GM23338 (cell line): ENCODE measurements around the gene TCF7L1. TPM values are rescaled to one million over a fixed set of nuclear protein-coding genes. Genes with fewer than 3 reads are reported as not detected.

Source experiments
- ATAC-seq: fragments of 200-7000 bp; cut with Tn5 transposase; 3 replicates; pipeline ENCODE4 v1.9.1; 2020
- DNase-seq: peaks from one replicate; pipeline ENCODE4 v3.0.0-alpha.2; 2015; ENCODE audit warnings: low spot score
- H2AFZ ChIP-seq: fragments of 200-600 bp; sonication (generic); 2 replicates; pipeline ENCODE4 v1.8.0; 2016; ENCODE audit warnings: antibody characterized with exemption, mild to moderate bottlenecking, moderate library complexity
- H3F3A ChIP-seq: fragments of 200-600 bp; sonication (generic); replicated peaks from 2 replicates; pipeline ENCODE4 v1.8.0; 2017; ENCODE audit warnings: antibody characterized with exemption, mixed run types, low read depth
- H3K27ac ChIP-seq: fragments of 200-600 bp; sonication (generic); 2 replicates; pipeline ENCODE4 v1.6.1; 2016; ENCODE audit warnings: low read depth
- H3K27me3 ChIP-seq: fragments of 200-600 bp; sonication (generic); 2 replicates; pipeline ENCODE4 v1.8.0; 2016; ENCODE audit warnings: mild to moderate bottlenecking, mixed run types, moderate library complexity; ENCODE audit not compliant: insufficient read depth
- H3K36me3 ChIP-seq: fragments of 200-600 bp; sonication (generic); 2 replicates; pipeline ENCODE4 v1.8.0; 2016; ENCODE audit warnings: mild to moderate bottlenecking; ENCODE audit not compliant: insufficient read depth
- H3K4me1 ChIP-seq: fragments of 200-600 bp; sonication (generic); 2 replicates; pipeline ENCODE4 v1.8.0; 2016; ENCODE audit warnings: mild to moderate bottlenecking, moderate library complexity; ENCODE audit not compliant: insufficient read depth
- H3K4me2 ChIP-seq: fragments of 200-600 bp; sonication (generic); 2 replicates; pipeline ENCODE4 v1.7.1; 2017; ENCODE audit warnings: mixed run types
- H3K4me3 ChIP-seq: fragments of 200-600 bp; sonication (generic); 2 replicates; pipeline ENCODE4 v1.6.1; 2016; ENCODE audit warnings: mixed run types
- H3K79me2 ChIP-seq: fragments of 200-600 bp; sonication (generic); replicated peaks from 2 replicates; pipeline ENCODE4 v1.8.0; 2017; ENCODE audit warnings: mild to moderate bottlenecking; ENCODE audit not compliant: insufficient read depth
- H3K9me2 ChIP-seq: fragments of 200-600 bp; sonication (generic); 2 replicates; pipeline ENCODE4 v1.8.0; 2017; ENCODE audit not compliant: insufficient read depth
- H4K20me1 ChIP-seq: fragments of 200-600 bp; sonication (generic); replicated peaks from 2 replicates; pipeline ENCODE4 v1.8.0; 2017; ENCODE audit warnings: mild to moderate bottlenecking; ENCODE audit not compliant: insufficient read depth
- H3K27ac Mint-ChIP-seq: 2 replicates; pipeline ENCODE4 v1.8.0; 2020; ENCODE audit warnings: inconsistent platforms, mild to moderate bottlenecking, moderate library complexity, mixed read lengths
- H3K27me3 Mint-ChIP-seq: 3 replicates; pipeline ENCODE4 v1.8.0; 2022; ENCODE audit warnings: low read depth, mild to moderate bottlenecking, moderate library complexity, mixed read lengths, inconsistent platforms; ENCODE audit not compliant: insufficient read depth, poor library complexity
- H3K36me3 Mint-ChIP-seq: 3 replicates; pipeline ENCODE4 v1.8.0; 2021; ENCODE audit warnings: low read depth, mild to moderate bottlenecking, inconsistent platforms, moderate library complexity, mixed read lengths
- H3K4me1 Mint-ChIP-seq: 3 replicates; pipeline ENCODE4 v1.8.0; 2020; ENCODE audit warnings: mild to moderate bottlenecking, inconsistent platforms, mixed read lengths
- H3K4me3 Mint-ChIP-seq: 3 replicates; pipeline ENCODE4 v1.8.0; 2021; ENCODE audit warnings: moderate library complexity, mild to moderate bottlenecking, inconsistent platforms, mixed read lengths
- H3K9me3 Mint-ChIP-seq: 3 replicates; pipeline ENCODE4 v1.8.0; 2020; ENCODE audit warnings: moderate library complexity, mild to moderate bottlenecking, inconsistent platforms, mixed read lengths
- CREB1 ChIP-seq: fragments of 250-450 bp; sonication (Bioruptor Pico); IDR thresholded peaks from 2 replicates; pipeline ENCODE4 v1.5.0; 2020; ENCODE audit warnings: low read depth, mild to moderate bottlenecking, moderate library complexity
- CTCF ChIP-seq, 2 experiments: fragments of 200-600 bp in 1 of 2; sonication (generic) in 1 of 2; conservative IDR thresholded peaks; 2 replicates each; pipeline versions ENCODE4 v1.5.1 to v1.6.1; 2016 to 2017; ENCODE audit warnings: antibody characterized with exemption in 2 of 2, low read depth in 2 of 2, mild to moderate bottlenecking in 2 of 2, moderate library complexity in 1 of 2
- ETS1 ChIP-seq: IDR thresholded peaks from 2 replicates; pipeline ENCODE4 v1.6.1; 2016; ENCODE audit warnings: antibody characterized with exemption
- EZH2 ChIP-seq: fragments of 200-600 bp; sonication (generic); IDR thresholded peaks from one replicate; pipeline ENCODE4 v1.8.0; 2017; ENCODE audit warnings: antibody characterized with exemption, mild to moderate bottlenecking, low read depth; ENCODE audit not compliant: unreplicated experiment
- EZH2phosphoT487 ChIP-seq: fragments of 200-600 bp; sonication (generic); IDR thresholded peaks from one replicate; pipeline ENCODE4 v1.8.1; 2018; ENCODE audit warnings: antibody characterized with exemption; ENCODE audit not compliant: unreplicated experiment
- JUNB ChIP-seq: IDR thresholded peaks from one replicate; pipeline ENCODE4 v1.6.1; 2016; ENCODE audit warnings: antibody characterized with exemption; ENCODE audit not compliant: unreplicated experiment
- NANOG ChIP-seq: IDR thresholded peaks from 2 replicates; pipeline ENCODE4 v1.6.1; 2016; ENCODE audit warnings: antibody characterized with exemption, borderline replicate concordance
- POLR2AphosphoS5 ChIP-seq: IDR thresholded peaks from 2 replicates; pipeline ENCODE4 v1.6.1; 2016; ENCODE audit warnings: antibody characterized with exemption, low read depth
- REST ChIP-seq: IDR thresholded peaks from one replicate; pipeline ENCODE4 v1.6.1; 2018; ENCODE audit warnings: antibody characterized with exemption; ENCODE audit not compliant: unreplicated experiment
- STAT1 ChIP-seq: IDR thresholded peaks from one replicate; pipeline ENCODE4 v1.6.1; 2016; ENCODE audit warnings: antibody characterized with exemption; ENCODE audit not compliant: unreplicated experiment
- ZNF114 ChIP-seq: fragments of 250-450 bp; sonication (Bioruptor Pico); IDR thresholded peaks from 2 replicates; pipeline ENCODE4 v1.5.0; 2020; ENCODE audit warnings: mild to moderate bottlenecking, moderate library complexity
- ZNF331 ChIP-seq: fragments of 250-450 bp; sonication (Bioruptor Pico); IDR thresholded peaks from 2 replicates; pipeline ENCODE4 v1.5.0; 2020; ENCODE audit warnings: low read depth, mild to moderate bottlenecking, moderate library complexity
- ZNF462 ChIP-seq: fragments of 250-450 bp; sonication (Bioruptor Pico); IDR thresholded peaks from 2 replicates; pipeline ENCODE4 v1.5.0; 2020; ENCODE audit warnings: mild to moderate bottlenecking, moderate library complexity
- polyA plus RNA-seq: library from polyadenylated mRNA; unstranded; fragments of >200 nt; fragmentation: Nextera tagmentation; extraction: Ambion mirVana; gene quantifications from 2 replicates; pipeline ENCODE4 v1.2.1, GENCODE V29; 2016
- total RNA-seq: library from RNA; depleted of rRNA; stranded (reverse); fragments of >200 nt; shearing (Covaris generic); gene quantifications from 2 replicates; pipeline ENCODE4 v1.2.3, GENCODE V29; 2014

TCF7L1 gene
- total and polyA plus RNA-seq, 2 experiments from 2014 or later, result 47.3 to 101 TPM

DNA sequence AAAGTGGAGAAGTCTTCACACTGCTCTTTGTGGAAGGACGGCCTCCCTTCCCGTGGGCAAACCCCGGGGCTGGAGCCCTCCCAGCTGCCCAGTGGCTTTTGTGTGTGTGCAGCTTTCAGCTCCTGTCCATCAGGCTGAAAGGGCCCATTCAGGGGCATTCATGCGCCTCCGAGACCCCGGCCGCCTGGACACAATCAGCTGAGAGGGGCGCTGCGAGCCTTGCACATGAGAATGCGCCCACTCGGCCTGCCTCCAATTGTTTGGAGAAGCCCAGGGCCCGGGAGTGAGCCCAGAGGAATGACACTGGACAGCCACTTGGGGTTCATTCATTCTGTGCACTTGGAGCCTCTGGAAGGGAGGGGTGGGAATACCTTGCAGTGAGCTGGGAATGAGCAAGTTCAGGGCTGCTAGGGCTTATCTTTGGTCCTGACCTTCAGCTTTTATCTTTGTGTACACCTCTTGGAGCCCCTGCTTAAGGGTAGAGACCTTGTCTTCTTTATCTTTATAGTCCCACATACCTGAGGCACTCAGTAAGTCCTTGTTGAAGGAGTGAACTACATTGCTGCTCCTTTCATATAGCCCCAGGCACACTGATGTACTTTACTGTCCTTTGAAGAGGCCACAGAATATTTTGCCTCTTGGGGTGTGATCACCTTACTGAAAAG lies 56.5 kb downstream of the TCF7L1 start:
- no peak overlapping the region for H2AFZ ChIP-seq
- H3K4me2 ChIP-seq, result no peak overlapping the region
- ATAC-seq, result peak; percentile 10; the same call in 1 of the 3 replicates
- no peaks in the 10 kb centered on the region for H3K27me3 ChIP-seq
- no peaks in the 10 kb centered on the region for H3K36me3 ChIP-seq
- H3K4me3 ChIP-seq, result no peak overlapping the region
- 0 out of 2 replicates have a peak overlapping the region, but pooled peaks have one; percentile 59 for H3K27ac ChIP-seq
- peaks cover 12% of the 10 kb centered on the region; the same call in 1 of the 2 replicates for H3F3A ChIP-seq
- peaks cover 44% of the 10 kb centered on the region for H3K36me3 Mint-ChIP-seq
- peaks cover 10% of the 10 kb centered on the region for H3K27me3 Mint-ChIP-seq
- no peaks in the 10 kb centered on the region for H3K9me3 Mint-ChIP-seq
- H3K4me1 ChIP-seq, result peaks cover 45% of the 10 kb centered on the region
- H3K9me2 ChIP-seq, result no peaks in the 10 kb centered on the region; the same call in 1 of the 2 replicates
- TF ChIP-seq POLR2AphosphoS5 (no peak), CTCF (conservative IDR thresholded peaks at IDR 0.05; ENCODE audit: low read depth in 2 of 2) (no peak), NANOG (no peak), ETS1 (no peak), ZNF331 (CRISPR knock-in tag) (no peak), REST (no peak), EZH2 (no peak), ZNF114 (CRISPR knock-in tag) (no peak), STAT1 (no peak), JUNB (no peak), EZH2phosphoT487 (no peak), CREB1 (CRISPR knock-in tag) (no peak), ZNF462 (CRISPR knock-in tag) (no peak)
- peaks cover 56% of the 10 kb centered on the region for H3K4me1 Mint-ChIP-seq
- peaks cover 81% of the 10 kb centered on the region for H4K20me1 ChIP-seq
- H3K4me3 Mint-ChIP-seq, result no peak overlapping the region
- DNase-seq, result peak; percentile 33
- H3K79me2 ChIP-seq, result peaks cover 98% of the 10 kb centered on the region
- H3K27ac Mint-ChIP-seq, result peak overlapping the region; percentile 14; the same call in 1 of the 2 replicates
